Activated T-helper 17 cell treated with anti-CD3 and anti-CD28 coated beads, Interleukin-2, amount 50 U/mL, for 72 hours (primary cell): ENCODE data around the gene TRIM39. TPM values are rescaled to one million over a fixed set of nuclear protein-coding genes. Genes with fewer than 3 reads are reported as not detected.
A peak's percentile ranks its signal among the peaks of the same experiment; 100 is the strongest.

Source experiments
- ATAC-seq: fragments of 150-1000 bp; cut with Tn5 transposase; replicated peaks from 2 replicates; pipeline ENCODE4 v1.10.0; 2021; ENCODE audit warnings: mild to moderate bottlenecking, moderate library complexity
- H3K27ac Mint-ChIP-seq: one replicate; pipeline ENCODE4 v1.8.0; 2022; ENCODE audit warnings: mixed read lengths
- H3K27me3 Mint-ChIP-seq: one replicate; pipeline ENCODE4 v1.8.0; 2022; ENCODE audit warnings: mixed read lengths
- H3K36me3 Mint-ChIP-seq: one replicate; pipeline ENCODE4 v1.8.0; 2022; ENCODE audit warnings: low read depth, mild to moderate bottlenecking, mixed read lengths
- H3K4me1 Mint-ChIP-seq: one replicate; pipeline ENCODE4 v1.8.0; 2022; ENCODE audit warnings: mixed read lengths
- H3K4me3 Mint-ChIP-seq: one replicate; pipeline ENCODE4 v1.8.0; 2022; ENCODE audit warnings: mild to moderate bottlenecking, mixed read lengths
- H3K9me3 Mint-ChIP-seq: one replicate; pipeline ENCODE4 v1.8.0; 2022; ENCODE audit warnings: mixed read lengths
- total RNA-seq, 2 donors: library from RNA; stranded (reverse); gene quantifications; one replicate each; pipeline ENCODE4 v1.2.3, GENCODE V29; 2022

Gene TRIM39
- total RNA-seq, 2 donors from 2014 or later, result 12.4 to 16.1 TPM

GRCh38 chr6:30344191-30344867, 17.6 kb downstream of the TRIM39 start:
- Mint-ChIP-seq H3K9me3 (no peaks in the 10 kb centered on the region), H3K36me3 (peaks cover 63% of the 10 kb centered on the region), H3K4me3 (peak overlapping the region; percentile 74), H3K4me1 (peaks cover 27% of the 10 kb centered on the region), H3K27me3 (no peaks in the 10 kb centered on the region), H3K27ac (peak overlapping the region; percentile 7)
- ATAC-seq, result peak; percentile 21

- peaks cover 55% of the 10 kb centered on the region for H3K36me3 Mint-ChIP-seq
- peak; percentile 96 for ATAC-seq
- no peaks in the 10 kb centered on the region for H3K27me3 Mint-ChIP-seq
- H3K9me3 Mint-ChIP-seq, result no peaks in the 10 kb centered on the region
- peak within 1 kb of the TSS; percentile 74 for H3K4me3 Mint-ChIP-seq
- peak within 1 kb of the TSS; percentile 49 for H3K27ac Mint-ChIP-seq
- peaks cover 34% of the 10 kb centered on the region for H3K4me1 Mint-ChIP-seq
Measured at GRCh38 chr6:30344868-30345671, 18.3 kb downstream of the TRIM39 start, which contains the start of gene RPP21. RPP21 (plus strand) TSS chr6:30345156; CDS start chr6:30345172, 16 bp downstream.

GRCh38 chr6:30345852-30346251, 19.1 kb downstream of the TRIM39 start:
- Mint-ChIP-seq H3K4me3 (peak overlapping the region; percentile 74), H3K4me1 (peaks cover 40% of the 10 kb centered on the region), H3K27ac (peak overlapping the region; percentile 49), H3K27me3 (no peaks in the 10 kb centered on the region), H3K36me3 (peaks cover 47% of the 10 kb centered on the region), H3K9me3 (no peaks in the 10 kb centered on the region)
- no peak for ATAC-seq

GRCh38 chr6:30348957-30349356, 22.2 kb downstream of the TRIM39 start:
- H3K27me3 Mint-ChIP-seq, result peaks cover 12% of the 10 kb centered on the region
- H3K36me3 Mint-ChIP-seq, result peaks cover 27% of the 10 kb centered on the region
- no peak for ATAC-seq
- H3K4me3 Mint-ChIP-seq, result peak overlapping the region; percentile 33
- H3K9me3 Mint-ChIP-seq, result no peaks in the 10 kb centered on the region
- peaks cover 40% of the 10 kb centered on the region for H3K4me1 Mint-ChIP-seq
- H3K27ac Mint-ChIP-seq, result peak overlapping the region; percentile 21

DNA sequence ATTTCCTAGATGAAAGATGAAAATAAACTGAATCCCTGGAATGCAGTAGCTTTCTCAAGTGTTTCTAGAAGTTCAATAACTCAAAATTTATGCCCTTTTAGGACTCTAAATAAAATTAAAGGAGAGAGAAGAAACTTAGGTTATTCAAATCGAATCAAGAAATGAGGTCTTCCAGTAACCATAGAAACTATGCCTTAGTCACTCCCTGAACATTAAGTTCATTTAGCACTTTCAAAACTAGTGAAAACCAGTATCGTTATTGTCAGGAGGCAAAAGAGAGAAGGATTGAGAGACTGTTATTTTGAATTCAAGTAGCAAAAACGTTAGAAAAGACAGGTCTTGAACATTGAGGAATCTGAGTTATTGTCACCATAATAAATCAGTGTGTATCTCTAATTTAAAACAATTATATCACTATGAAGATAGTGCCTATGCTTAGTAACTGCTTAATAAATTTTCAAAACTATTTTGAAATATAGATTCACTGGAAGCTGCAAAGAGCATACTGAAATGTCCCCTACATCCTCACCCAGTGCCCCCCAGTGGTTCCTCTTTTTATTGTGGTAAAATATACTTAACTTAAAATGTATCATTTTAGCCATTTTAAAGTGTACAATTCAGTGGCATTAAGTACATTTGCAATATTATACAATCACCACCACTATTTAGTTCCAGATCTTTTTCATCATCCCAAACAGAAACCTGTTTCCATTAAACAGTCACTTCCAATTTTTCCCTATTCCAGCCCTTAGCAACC, 22.9 kb downstream of the TRIM39 start:
- ATAC-seq, result peak; percentile 51
- H3K9me3 Mint-ChIP-seq, result no peaks in the 10 kb centered on the region

DNA sequence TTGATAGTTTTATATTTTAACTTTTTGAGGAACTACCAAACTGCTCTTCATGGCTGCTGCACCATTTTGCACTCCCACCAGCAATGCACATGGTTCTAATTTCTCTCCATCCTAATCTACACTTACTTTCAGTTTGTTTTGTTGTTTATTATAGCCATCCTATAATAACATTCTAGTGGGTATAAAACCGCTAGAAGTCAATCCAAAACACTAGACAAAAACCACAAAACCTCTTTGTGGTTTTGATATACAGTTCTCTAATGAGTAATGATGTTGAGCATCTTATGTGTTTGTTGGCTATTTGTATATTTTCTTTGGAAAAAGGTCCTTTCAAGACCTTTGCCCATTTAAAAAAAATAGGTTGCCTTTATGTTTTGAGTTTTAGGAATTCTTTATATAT, 23.8 kb downstream of the TRIM39 start:
- Mint-ChIP-seq H3K27me3 (peaks cover 24% of the 10 kb centered on the region), H3K4me1 (peaks cover 29% of the 10 kb centered on the region), H3K9me3 (no peaks in the 10 kb centered on the region), H3K36me3 (peaks cover 27% of the 10 kb centered on the region), H3K27ac (no peak overlapping the region), H3K4me3 (peak overlapping the region; percentile 17)
- no peak for ATAC-seq

More for the DNA sequence above, 22.9 kb downstream of the TRIM39 start:
- H3K27me3 Mint-ChIP-seq, result peaks cover 15% of the 10 kb centered on the region
- H3K4me1 Mint-ChIP-seq, result peaks cover 33% of the 10 kb centered on the region
- peaks cover 27% of the 10 kb centered on the region for H3K36me3 Mint-ChIP-seq
- peak overlapping the region; percentile 21 for H3K27ac Mint-ChIP-seq
- H3K4me3 Mint-ChIP-seq, result peak overlapping the region; percentile 33

DNA sequence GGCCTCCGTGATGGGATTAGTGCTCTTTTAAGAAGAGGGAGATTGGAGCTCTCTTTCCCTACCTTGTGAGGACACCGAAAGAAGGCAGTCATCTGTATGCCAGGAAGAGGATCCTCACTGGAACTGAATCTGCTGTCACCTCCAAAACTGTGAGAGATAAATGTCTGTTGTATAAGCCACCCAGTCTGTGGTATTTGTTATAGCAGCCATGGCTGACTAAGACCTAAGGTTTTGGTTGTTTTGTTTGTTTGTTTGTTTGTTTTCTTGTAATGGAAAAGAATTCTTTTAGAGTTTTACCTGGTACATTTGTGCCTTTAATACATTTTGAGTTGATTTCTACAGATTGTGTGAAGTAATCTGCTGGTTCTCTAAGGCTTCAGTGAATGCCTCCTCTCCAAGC, 25.8 kb downstream of the TRIM39 start:
- Mint-ChIP-seq H3K27me3 (peaks cover 31% of the 10 kb centered on the region), H3K4me1 (peaks cover 24% of the 10 kb centered on the region), H3K4me3 (no peak overlapping the region), H3K9me3 (no peaks in the 10 kb centered on the region), H3K27ac (no peak overlapping the region), H3K36me3 (peaks cover 7% of the 10 kb centered on the region)
- ATAC-seq, result no peak

DNA sequence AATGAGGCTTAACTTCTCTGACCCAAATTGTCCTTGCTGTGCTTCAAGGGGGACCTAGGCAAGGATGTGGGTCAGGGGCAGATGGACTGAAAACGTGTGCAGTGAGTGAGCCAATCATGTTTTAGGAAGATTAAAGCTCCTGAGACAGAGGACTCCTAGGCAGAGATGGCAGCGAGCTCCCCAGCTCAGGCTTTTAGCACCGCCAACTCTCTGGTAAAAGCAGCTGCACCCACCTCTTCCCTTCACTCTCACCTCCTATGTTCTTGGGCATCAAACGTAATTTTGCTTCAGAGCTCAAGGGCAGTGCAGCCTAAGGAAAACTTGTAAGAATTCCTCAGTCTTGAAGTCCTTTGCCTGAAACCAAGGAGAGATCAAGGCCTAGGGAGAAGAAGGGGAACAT, 28.6 kb downstream of the TRIM39 start:
- peaks cover 51% of the 10 kb centered on the region for H3K27me3 Mint-ChIP-seq
- H3K27ac Mint-ChIP-seq, result no peak overlapping the region
- no peaks in the 10 kb centered on the region for H3K9me3 Mint-ChIP-seq
- no peak for ATAC-seq
- H3K36me3 Mint-ChIP-seq, result no peaks in the 10 kb centered on the region
- peaks cover 10% of the 10 kb centered on the region for H3K4me1 Mint-ChIP-seq
- no peak overlapping the region for H3K4me3 Mint-ChIP-seq

- H3K4me1 Mint-ChIP-seq, result peaks cover 6% of the 10 kb centered on the region
- no peaks in the 10 kb centered on the region for H3K9me3 Mint-ChIP-seq
- no peak for ATAC-seq
- no peak overlapping the region for H3K4me3 Mint-ChIP-seq
- no peaks in the 10 kb centered on the region for H3K36me3 Mint-ChIP-seq
- H3K27me3 Mint-ChIP-seq, result peaks cover 62% of the 10 kb centered on the region
- no peak overlapping the region for H3K27ac Mint-ChIP-seq
Measured at GRCh38 chr6:30356536-30356935, 29.8 kb downstream of the TRIM39 start.

GRCh38 chr6:30357678-30358540, 31.2 kb downstream of the TRIM39 start:
- Mint-ChIP-seq H3K27ac (no peak overlapping the region), H3K4me3 (peak overlapping the region; percentile 80), H3K27me3 (peaks cover 64% of the 10 kb centered on the region), H3K4me1 (peaks cover 6% of the 10 kb centered on the region), H3K9me3 (no peaks in the 10 kb centered on the region), H3K36me3 (no peaks in the 10 kb centered on the region)
- ATAC-seq, result peak; percentile 83

DNA sequence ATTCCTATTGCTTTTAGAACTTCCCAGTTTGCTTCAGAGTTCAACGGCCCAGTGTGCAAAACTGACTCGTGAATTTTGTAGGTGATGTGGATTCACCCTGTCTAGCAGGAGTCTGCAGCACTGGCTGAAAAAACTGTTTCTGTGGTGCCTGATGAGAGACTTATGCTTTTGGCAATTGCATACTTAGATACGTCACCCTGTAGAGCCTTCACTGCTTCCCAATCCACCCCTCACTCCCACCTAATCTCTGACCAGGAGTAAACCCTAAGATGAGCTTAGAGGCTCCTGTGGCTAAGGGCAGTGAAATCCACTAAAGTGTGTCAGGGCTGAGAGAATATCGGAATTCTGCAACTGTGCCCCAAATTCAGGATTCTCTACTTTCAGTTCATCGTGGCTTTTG, 32.5 kb downstream of the TRIM39 start:
- H3K27ac Mint-ChIP-seq, result no peak overlapping the region
- no peak for ATAC-seq
- H3K4me3 Mint-ChIP-seq, result no peak overlapping the region
- H3K27me3 Mint-ChIP-seq, result peaks cover 59% of the 10 kb centered on the region
- no peaks in the 10 kb centered on the region for H3K36me3 Mint-ChIP-seq
- H3K4me1 Mint-ChIP-seq, result peaks cover 6% of the 10 kb centered on the region
- H3K9me3 Mint-ChIP-seq, result no peaks in the 10 kb centered on the region

- Mint-ChIP-seq H3K9me3 (no peaks in the 10 kb centered on the region), H3K36me3 (no peaks in the 10 kb centered on the region), H3K4me3 (no peak overlapping the region), H3K4me1 (peaks cover 6% of the 10 kb centered on the region), H3K27me3 (peaks cover 52% of the 10 kb centered on the region), H3K27ac (no peak overlapping the region)
- ATAC-seq, result no peak
Measured at GRCh38 chr6:30360139-30360538, 33.4 kb downstream of the TRIM39 start.

DNA sequence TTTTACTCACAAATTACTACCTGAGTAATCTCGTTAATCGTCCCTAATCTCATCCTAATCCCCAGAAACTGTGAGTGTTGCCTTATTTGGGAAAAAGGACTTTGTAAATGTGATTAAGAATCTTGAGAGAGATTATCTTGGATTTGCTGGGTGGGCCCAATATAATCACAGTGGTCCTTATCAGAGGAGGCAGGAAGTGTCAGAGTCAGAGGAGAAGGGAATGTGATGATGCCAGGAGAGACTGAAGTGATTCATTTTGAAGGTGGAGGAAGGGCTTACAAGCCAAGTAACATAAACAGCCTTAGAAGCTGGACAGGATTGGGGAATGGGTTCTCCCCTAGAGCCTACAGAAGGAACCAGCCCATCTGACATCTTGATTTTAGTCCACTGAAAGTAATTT, 34.9 kb downstream of the TRIM39 start:
- peaks cover 6% of the 10 kb centered on the region for H3K4me1 Mint-ChIP-seq

GRCh38 chr6:30363459-30363858, 36.7 kb downstream of the TRIM39 start:
- no peak overlapping the region for H3K4me3 Mint-ChIP-seq
- H3K4me1 Mint-ChIP-seq, result no peaks in the 10 kb centered on the region
- H3K9me3 Mint-ChIP-seq, result peaks cover 2% of the 10 kb centered on the region
- peaks cover 51% of the 10 kb centered on the region for H3K27me3 Mint-ChIP-seq
- no peak for ATAC-seq
- H3K36me3 Mint-ChIP-seq, result no peaks in the 10 kb centered on the region
- no peak overlapping the region for H3K27ac Mint-ChIP-seq

More for the DNA sequence above, 34.9 kb downstream of the TRIM39 start:
- no peaks in the 10 kb centered on the region for H3K9me3 Mint-ChIP-seq
- H3K27ac Mint-ChIP-seq, result no peak overlapping the region
- no peak overlapping the region for H3K4me3 Mint-ChIP-seq
- no peak for ATAC-seq
- H3K36me3 Mint-ChIP-seq, result no peaks in the 10 kb centered on the region
- H3K27me3 Mint-ChIP-seq, result peaks cover 62% of the 10 kb centered on the region
